Activated CD8-positive, alpha-beta memory T cell treated with anti-CD3 and anti-CD28 coated beads, Interleukin-2, amount 50 U/mL, for 1 hour (primary cell): ENCODE measurements around the gene MKNK1.

Experiments
- DNase-seq: peaks from one replicate; pipeline ENCODE4 v3.0.0-alpha.2; 2020; ENCODE audit errors: extremely low read depth

MKNK1 gene

GRCh38 chr1:46558141-46558963 lies 45.7 kb downstream of the MKNK1 start:
- no peak for DNase-seq

- DNase-seq, result no peak
Observed at GRCh38 chr1:46557403-46557802, 46.7 kb downstream of the MKNK1 start.

DNA sequence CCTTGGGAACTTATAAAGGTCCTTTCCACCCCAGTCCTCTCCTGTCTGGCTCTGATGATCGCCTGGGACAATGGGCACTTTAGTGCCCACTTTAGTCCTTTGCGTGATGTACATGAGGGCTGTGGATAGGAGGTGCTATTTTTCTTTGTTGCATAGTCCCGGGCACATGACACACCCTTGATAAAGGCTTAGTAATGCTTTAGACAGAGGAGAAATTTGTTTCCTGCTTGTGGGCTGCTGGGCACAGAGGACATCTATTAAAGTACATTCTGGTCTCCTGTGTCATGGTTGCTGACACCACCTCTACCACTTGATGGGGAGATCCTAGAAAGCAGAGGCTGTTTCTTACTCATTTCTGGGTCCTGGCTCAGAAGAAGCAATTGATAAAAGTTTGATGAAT lies 47.2 kb downstream of the MKNK1 start:
- no peak for DNase-seq

- DNase-seq, result no peak
Observed at GRCh38 chr1:46555826-46556619, 48.0 kb downstream of the MKNK1 start.

DNA sequence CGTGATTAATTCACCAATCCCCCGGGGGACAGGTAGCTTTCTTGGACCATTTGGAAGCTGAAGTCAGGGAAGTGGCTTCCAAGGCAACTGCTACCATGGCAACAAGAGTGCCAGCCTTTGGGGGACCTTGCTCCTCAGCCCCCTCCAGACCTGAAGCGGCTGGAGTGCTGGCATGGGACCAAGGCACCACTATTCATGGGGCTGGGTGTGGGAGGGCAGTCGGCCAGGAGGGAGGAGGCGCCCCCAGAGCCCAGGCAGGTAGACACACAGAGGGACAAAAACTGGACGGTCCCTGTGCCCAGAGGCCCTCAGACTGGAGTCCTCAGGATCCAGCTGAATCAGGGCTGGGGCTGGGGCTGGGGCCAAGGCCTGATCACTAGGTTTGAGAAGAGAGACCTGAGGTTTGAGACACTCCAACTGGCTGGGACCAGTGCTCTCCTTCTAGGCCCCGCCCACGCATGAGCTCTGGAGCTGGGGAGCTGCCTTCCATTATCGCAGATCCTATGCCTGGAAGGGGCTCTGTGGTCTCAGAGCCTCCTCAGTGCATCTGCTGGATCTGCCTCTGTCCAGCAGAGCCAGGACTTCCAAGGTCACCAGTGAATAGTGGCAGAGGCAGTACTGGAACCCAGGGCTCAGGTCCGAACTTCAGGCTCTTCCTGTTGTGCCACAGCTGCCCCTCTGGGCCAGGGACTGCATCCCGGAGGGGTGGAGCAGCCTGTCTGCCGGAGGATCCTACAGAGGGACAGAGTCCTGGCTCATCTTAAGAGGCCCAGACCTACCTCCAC lies 49.3 kb downstream of the MKNK1 start:
- DNase-seq, result no peak

DNA sequence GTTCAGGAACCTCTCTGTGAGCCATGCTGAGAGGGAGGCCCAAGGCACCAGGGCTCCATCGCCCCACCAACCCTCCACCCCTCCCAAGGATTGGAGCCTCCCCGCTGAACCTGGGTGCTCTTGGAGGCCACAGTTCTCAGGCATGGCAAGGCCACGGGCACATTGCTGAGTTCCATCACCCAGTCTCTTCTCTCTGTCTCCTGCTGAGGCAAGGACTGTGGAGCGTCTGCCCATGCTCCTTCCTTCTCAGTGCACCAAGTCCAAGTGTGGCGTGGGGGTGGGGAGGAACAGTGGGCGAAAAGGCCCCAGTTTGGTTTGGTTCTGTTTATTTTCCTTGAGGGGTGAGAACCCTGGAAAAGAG lies 49.9 kb downstream of the MKNK1 start:
- DNase-seq, result no peak

GRCh38 chr1:46553506-46553905 lies 50.6 kb downstream of the MKNK1 start:
- DNase-seq, result no peak

DNA sequence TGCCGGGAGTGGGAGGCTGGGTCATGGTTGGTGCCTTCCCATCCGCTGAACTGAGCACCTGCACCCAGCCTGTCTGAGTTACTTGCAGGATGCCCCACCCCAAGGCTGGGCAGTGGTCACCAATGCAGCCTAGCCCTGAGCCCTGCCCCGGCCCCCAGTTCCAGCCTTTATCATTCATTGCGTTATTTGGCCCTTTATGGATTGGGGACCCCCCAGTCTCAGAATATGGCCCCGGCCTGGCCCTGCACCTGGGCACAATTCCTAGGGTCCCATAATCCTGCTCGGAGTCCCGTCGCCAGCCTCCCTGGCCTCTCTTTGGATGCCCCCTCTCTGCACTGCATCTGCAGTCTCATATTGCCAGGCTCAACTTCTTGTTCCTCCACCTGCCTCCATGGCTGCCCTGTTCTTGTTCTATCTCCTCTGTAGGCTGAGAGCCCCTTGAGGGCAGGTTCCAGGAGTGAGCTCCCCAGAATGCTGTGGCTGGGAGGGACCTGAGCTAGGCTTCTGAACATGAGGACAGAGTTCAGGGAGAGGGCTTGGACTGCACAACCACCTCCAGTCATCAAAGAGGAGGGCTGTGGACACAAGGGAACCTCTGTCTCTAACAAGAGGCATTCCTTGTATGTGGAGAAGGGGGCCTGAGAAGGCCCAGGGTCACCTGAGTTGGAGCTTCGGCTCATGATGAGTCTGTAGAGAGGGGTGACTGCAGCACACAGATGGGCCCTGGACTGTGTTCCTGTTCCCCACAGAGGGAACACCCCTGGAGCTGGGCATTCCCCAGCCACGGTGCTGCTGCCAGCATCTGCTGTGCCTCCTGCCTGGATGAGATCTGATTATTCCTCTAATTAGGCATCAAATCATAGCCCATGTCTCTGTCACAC lies 51.5 kb downstream of the MKNK1 start:
- no peak for DNase-seq

- no peak for DNase-seq
Observed at GRCh38 chr1:46551597-46552095, 52.4 kb downstream of the MKNK1 start, which contains the start of gene KNCN. Gene KNCN, minus strand, starts transcription at chr1:46551647. Its CDS starts 432 bp downstream, at chr1:46551215.

DNA sequence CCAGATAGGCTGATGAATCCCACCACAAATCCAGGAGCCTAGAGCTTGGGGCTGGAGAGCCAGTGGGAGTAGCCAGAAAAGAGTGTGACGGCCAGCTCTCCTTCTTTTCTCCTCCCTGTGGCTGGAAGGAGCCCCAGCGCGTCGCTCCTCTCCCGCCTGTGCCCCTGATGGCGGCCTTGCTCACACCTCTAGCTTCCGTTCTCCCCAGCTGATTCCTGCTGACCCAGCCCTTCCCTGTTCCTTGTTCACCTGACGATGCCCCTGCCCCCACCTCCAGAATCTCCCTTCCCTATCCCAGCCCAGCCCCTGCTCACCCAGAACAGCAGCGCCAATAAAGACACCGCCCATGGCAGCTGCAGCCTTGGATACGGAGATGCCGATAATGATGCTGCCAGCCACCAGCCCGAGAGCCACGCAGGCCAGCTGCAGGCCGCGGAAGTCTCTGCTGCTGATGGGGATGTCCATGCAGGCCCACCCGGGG lies 53.3 kb downstream of the MKNK1 start:
- no peak for DNase-seq

GRCh38 chr1:46549697-46550681 lies 54.1 kb downstream of the MKNK1 start:
- peak; percentile 44 for DNase-seq

- no peak for DNase-seq
Observed at GRCh38 chr1:46547481-46548383, 56.3 kb downstream of the MKNK1 start.

DNA sequence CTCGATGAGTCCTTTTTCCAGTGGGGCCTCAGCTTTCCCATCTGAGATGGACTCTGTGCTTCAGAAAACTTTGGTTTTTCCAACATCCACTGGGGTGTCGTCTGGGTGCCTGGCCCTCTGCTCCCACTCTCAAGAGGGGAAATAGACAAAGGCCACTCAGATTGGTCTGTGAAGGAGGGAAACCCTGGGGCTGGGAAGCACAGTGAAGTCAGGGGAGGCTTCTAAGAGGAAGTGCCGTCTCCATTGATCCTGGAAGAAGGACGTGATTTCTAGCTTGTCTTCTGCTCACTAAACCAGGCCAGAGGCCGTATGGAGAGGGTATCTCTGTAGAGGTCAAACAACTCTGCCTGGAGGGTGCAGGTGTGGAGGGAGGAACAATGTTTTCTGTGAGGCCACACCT lies 57.9 kb downstream of the MKNK1 start:
- DNase-seq, result no peak

DNA sequence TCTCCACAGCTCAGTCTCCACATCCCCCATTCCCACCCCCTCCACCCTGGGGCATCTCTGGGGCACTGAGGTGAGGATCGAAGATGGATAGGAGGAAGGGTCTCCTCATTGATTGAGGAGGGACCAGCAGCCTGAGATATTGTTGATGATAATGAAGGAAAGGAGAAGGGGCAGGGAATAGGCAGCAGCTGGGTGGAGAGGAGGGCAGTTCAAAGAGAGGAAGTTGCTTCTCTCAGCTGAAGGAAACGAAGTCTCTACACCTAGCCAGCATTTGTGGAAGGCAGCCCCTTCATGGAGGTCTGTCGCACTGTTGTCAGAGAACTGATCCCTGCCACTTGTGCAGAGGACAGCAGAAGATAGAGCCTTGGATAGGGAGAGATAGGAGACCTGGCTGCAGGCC lies 58.3 kb downstream of the MKNK1 start:
- no peak for DNase-seq

DNA sequence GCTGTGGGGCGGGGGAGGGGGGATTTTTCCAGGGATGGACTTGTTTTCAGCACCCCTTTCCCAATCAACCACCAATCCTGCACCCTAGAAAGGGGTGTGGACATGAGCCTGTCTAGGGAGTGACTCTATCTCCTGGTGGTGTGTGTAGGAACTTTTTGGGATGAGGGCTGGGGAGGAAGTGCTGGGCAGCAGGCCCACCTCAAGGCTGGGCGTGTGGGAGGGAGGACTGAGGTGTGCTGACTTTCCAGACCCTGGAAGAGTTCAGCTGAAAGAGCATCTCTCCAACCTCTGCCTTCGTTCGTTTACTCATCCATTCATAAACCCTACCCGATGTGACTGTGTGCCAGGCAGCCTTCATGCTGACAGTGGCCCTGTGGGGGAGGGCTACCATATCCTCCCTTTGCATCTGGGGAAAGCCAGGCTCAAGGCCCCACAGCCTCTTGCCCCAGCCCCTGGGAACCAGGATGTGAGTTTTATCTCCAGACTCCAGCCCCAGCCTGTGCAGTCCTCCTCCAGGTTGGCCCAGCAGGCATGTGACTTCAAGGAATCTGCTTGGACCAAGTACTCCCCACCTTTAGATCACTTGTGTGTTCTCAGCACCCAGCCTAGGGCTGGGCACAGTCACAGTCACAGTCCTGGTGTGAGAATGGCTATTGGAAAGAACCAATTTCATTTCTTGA lies 59.4 kb downstream of the MKNK1 start:
- no peak for DNase-seq

GRCh38 chr1:46543761-46544560 lies 60.1 kb downstream of the MKNK1 start:
- no peak for DNase-seq

DNA sequence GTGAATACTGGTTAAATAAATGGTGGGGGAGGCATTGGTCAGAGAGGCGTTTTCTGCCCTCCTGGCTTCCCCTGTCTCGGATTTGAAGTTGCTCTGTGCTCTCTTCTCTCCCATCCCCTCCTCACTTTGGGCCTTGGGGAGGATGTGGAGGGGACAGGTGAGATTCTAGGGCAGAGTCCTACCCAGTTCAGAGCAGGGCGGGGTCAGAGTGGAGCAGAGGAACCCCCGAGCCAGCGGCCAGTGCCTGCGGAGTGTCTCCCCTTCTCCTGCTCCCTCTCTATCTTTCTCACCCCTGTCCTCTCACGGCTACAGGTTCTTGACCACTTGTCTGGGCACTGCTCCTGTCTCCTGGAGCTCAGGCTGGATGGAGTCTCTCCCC lies 60.7 kb downstream of the MKNK1 start:
- DNase-seq, result no peak
